ENCODE measurements around the gene ZBTB38.

The ZBTB38 gene

GRCh38 chr3:141368062-141368924 lies at the start of gene ZBTB38:
Gene ZBTB38 (plus strand): TSS chr3:141368504. CDS start chr3:141442389, 73,885 bp downstream.
- no peak for DNase-seq

GRCh38 chr3:141320399-141321108 lies 47.8 kb upstream of the ZBTB38 start:
- no peak for DNase-seq

GRCh38 chr3:141321109-141321497 lies 47.2 kb upstream of the ZBTB38 start:
- no peak for DNase-seq

GRCh38 chr3:141323936-141324704 lies 44.2 kb upstream of the ZBTB38 start:
- DNase-seq: no peak

- DNase-seq: no peak
These were observed 42.2 kb upstream of the ZBTB38 start for GRCh38 chr3:141326123-141326522.

- no peak for DNase-seq
These were observed 41.7 kb upstream of the ZBTB38 start for GRCh38 chr3:141326626-141327025.

- no peak for DNase-seq
These were observed 39.8 kb upstream of the ZBTB38 start for GRCh38 chr3:141328286-141329166.

- no peak for DNase-seq
These were observed 38.1 kb upstream of the ZBTB38 start for GRCh38 chr3:141330235-141330634.

GRCh38 chr3:141330718-141331376 lies 37.5 kb upstream of the ZBTB38 start:
- no peak for DNase-seq

GRCh38 chr3:141331377-141332318 lies 36.7 kb upstream of the ZBTB38 start:
- peak; percentile 5 for DNase-seq

- no peak for DNase-seq
These were observed 35.9 kb upstream of the ZBTB38 start for GRCh38 chr3:141332416-141332815.

- DNase-seq: no peak
These were observed 34.3 kb upstream of the ZBTB38 start for GRCh38 chr3:141333836-141334626.

- DNase-seq: no peak
These were observed 33.6 kb upstream of the ZBTB38 start for GRCh38 chr3:141334627-141335250.

GRCh38 chr3:141335531-141336061 lies 32.7 kb upstream of the ZBTB38 start:
- DNase-seq: no peak

GRCh38 chr3:141336672-141337522 lies 31.4 kb upstream of the ZBTB38 start:
- no peak for DNase-seq

GRCh38 chr3:141337523-141337854 lies 30.8 kb upstream of the ZBTB38 start:
- DNase-seq: no peak

- no peak for DNase-seq
These were observed 30.3 kb upstream of the ZBTB38 start for GRCh38 chr3:141337991-141338390.

- no peak for DNase-seq
These were observed 29.4 kb upstream of the ZBTB38 start for GRCh38 chr3:141338881-141339280.

Measured in NCI-H446 treated with DMSO at 0.1 percent for 48 hours (cell line).